ENCODE data around the gene USP25.

The USP25 gene

DNA sequence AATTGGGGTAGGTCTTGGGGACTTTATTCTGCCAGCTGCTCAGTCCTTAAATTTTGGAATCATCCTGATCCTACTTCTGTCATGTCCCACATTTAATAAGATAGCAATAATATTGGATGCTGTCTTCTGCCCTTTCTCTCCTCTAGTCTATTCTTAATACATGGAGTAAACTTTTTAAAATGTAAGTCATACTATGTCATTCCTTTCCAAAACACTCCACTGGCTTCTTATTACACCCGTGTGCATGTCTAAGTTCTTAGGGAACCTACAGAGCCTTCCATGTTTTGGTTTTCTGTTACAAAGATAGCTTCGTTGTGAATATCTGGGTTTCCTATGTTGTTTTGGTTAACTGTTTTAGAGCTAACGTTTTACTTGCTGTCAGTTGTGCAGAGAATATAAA lies 35.1 kb downstream of the USP25 start:
- no peaks in the 10 kb centered on the region for H3K27me3 ChIP-seq (ENCODE audit: control insufficient read depth in 3 of 3, insufficient read depth in 3 of 3, low read depth in 1 of 3, low read length in 3 of 3)
- H3K4me3 ChIP-seq (ENCODE audit: low read length in 2 of 2), result no peak overlapping the region
- no CpG with 5 or more reads among the region's 3 CpGs for WGBS, 2 donors (ENCODE audit: extremely low coverage in 2 of 2, insufficient read length in 2 of 2, insufficient replicate concordance in 1 of 2)

DNA sequence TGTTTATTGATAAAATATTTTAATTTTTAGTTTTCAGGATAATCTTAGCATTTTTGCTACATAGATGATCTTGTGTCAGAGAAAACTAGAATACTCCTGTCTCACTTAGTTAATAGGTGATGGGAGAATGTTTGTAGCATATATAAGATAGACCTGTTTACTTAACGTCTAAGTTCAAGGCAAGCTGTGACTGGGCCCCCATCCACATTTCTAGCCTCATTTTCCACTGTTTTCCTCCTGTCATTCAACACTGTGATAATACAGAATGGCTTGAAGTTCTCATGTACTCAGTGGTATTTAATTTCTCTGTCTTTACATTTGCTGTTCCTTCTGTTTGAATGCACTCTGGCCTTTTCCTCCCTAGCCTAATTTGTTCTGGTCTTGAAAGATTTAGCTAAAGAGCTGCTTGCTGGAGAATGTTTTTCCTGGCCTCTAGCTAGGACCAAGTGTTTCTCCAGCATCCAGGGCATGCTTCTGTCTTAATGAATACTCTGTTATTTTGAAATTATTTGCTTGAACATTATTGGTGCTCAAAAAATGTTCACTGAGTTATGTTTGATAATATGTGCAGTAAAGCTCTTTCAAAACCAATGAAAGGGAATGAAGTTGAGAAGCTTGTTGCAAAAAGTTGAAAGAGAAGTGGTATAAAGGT lies 37.3 kb downstream of the USP25 start:
- no peak overlapping the region for H4K8ac ChIP-seq (ENCODE audit: low read depth, low read length)
- H3K4ac ChIP-seq (ENCODE audit: low read length), result no peak overlapping the region
- H3K4me3 ChIP-seq (ENCODE audit: low read length in 2 of 2), result no peak overlapping the region
- H2BK12ac ChIP-seq (ENCODE audit: low read length), result no peak overlapping the region
- H3K9me3 ChIP-seq (replicated peaks in 1 of 2; ENCODE audit: control insufficient read depth in 2 of 2, insufficient read depth in 1 of 2, low read depth in 1 of 2, low read length in 2 of 2), result peaks cover 0 to 7% of the 10 kb centered on the region in 2 donors
- DNase-seq (ENCODE audit: low spot score), result no peak
- no peak overlapping the region for H2AK5ac ChIP-seq (ENCODE audit: low read depth, low read length)
- H3K23ac ChIP-seq (ENCODE audit: low read depth, low read length, poor library complexity), result no peak overlapping the region
- H3K9ac ChIP-seq (ENCODE audit: low read depth, low read length, poor library complexity), result no peak overlapping the region
- no peak overlapping the region for H4K91ac ChIP-seq (ENCODE audit: low read depth, low read length, poor library complexity)
- H2AFZ ChIP-seq (ENCODE audit: low read length), result no peak overlapping the region
- no peaks in the 10 kb centered on the region for H3K4me1 ChIP-seq (ENCODE audit: control insufficient read depth in 2 of 2, insufficient read depth in 1 of 2, low read depth in 1 of 2, low read length in 2 of 2)
- H3K18ac ChIP-seq (ENCODE audit: low read length), result no peak overlapping the region
- H3K27ac ChIP-seq (replicated peaks; ENCODE audit: low read length), result no peak overlapping the region
- H2BK5ac ChIP-seq (ENCODE audit: low read length), result no peak overlapping the region
- no CpG with 5 or more reads among the region's 1 CpG for WGBS, 2 donors (ENCODE audit: extremely low coverage in 2 of 2, insufficient read length in 2 of 2, insufficient replicate concordance in 1 of 2)
- H3K27me3 ChIP-seq (ENCODE audit: control insufficient read depth in 3 of 3, insufficient read depth in 3 of 3, low read depth in 1 of 3, low read length in 3 of 3), result no peaks in the 10 kb centered on the region
- H3K79me1 ChIP-seq (ENCODE audit: low read depth, low read length), result no peaks in the 10 kb centered on the region
- no peak overlapping the region for H3K4me2 ChIP-seq (ENCODE audit: insufficient read depth, low read length, poor library complexity, severe bottlenecking)
- no peak overlapping the region for H2BK15ac ChIP-seq (ENCODE audit: low read length)
- H2BK120ac ChIP-seq (ENCODE audit: low read depth, low read length), result no peak overlapping the region
- peaks cover 0 to 30% of the 10 kb centered on the region in 2 donors for H3K36me3 ChIP-seq (replicated peaks in 1 of 2; ENCODE audit: control insufficient read depth in 2 of 2, insufficient read depth in 2 of 2, low read length in 2 of 2)
- H3K14ac ChIP-seq (ENCODE audit: low read length), result no peak overlapping the region

More for the DNA sequence above, 35.1 kb downstream of the USP25 start:
- Histone ChIP-seq H3K79me1 (ENCODE audit: low read depth, low read length) (peaks cover 2% of the 10 kb centered on the region), H2BK15ac (ENCODE audit: low read length) (no peak overlapping the region), H2BK5ac (ENCODE audit: low read length) (no peak overlapping the region), H3K36me3 (replicated peaks in 1 of 2; ENCODE audit: control insufficient read depth in 2 of 2, insufficient read depth in 2 of 2, low read length in 2 of 2) (peaks cover 0 to 30% of the 10 kb centered on the region in 2 donors), H3K4me2 (ENCODE audit: insufficient read depth, low read length, poor library complexity, severe bottlenecking) (no peak overlapping the region), H4K8ac (ENCODE audit: low read depth, low read length) (no peak overlapping the region), H2BK120ac (ENCODE audit: low read depth, low read length) (no peak overlapping the region), H3K18ac (ENCODE audit: low read length) (no peak overlapping the region), H3K4ac (ENCODE audit: low read length) (no peak overlapping the region), H2AFZ (ENCODE audit: low read length) (no peak overlapping the region), H2AK5ac (ENCODE audit: low read depth, low read length) (no peak overlapping the region), H4K91ac (ENCODE audit: low read depth, low read length, poor library complexity) (no peak overlapping the region), H3K4me1 (ENCODE audit: control insufficient read depth in 2 of 2, insufficient read depth in 1 of 2, low read depth in 1 of 2, low read length in 2 of 2) (peaks cover 0 to 2% of the 10 kb centered on the region in 2 donors), H3K14ac (ENCODE audit: low read length) (no peak overlapping the region), H3K9ac (ENCODE audit: low read depth, low read length, poor library complexity) (no peak overlapping the region), H3K9me3 (replicated peaks in 1 of 2; ENCODE audit: control insufficient read depth in 2 of 2, insufficient read depth in 1 of 2, low read depth in 1 of 2, low read length in 2 of 2) (peaks cover 0 to 8% of the 10 kb centered on the region in 2 donors), H2BK12ac (ENCODE audit: low read length) (no peak overlapping the region), H3K23ac (ENCODE audit: low read depth, low read length, poor library complexity) (no peak overlapping the region), H3K27ac (replicated peaks; ENCODE audit: low read length) (no peak overlapping the region)
- DNase-seq (ENCODE audit: low spot score), result no peak

DNA sequence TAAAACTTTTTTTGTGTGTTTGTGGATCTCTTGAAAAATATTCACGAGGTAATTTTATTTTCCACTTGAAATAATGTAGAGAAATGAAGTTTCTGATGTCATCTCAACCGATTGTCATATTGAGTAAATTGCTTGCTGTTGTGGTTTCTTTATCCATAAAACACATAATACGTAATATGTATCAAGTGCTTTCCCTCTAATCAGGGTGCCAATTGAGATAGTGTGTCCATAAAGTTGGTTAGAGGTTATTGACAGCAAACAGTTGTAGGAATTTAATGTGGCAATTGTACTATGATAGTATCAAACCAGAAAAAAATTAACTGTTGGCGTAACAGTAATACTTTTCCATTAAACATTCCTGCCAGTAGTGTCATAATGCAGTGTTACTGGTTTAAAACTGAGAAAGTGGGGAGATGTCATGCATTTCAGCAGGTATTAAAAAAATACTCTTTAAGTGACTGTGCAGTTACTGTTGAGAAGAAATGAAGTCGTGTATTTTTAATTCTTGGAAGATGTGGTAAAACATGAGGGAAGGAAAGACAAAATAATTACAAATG lies 38.3 kb downstream of the USP25 start:
- Histone ChIP-seq H2BK15ac (ENCODE audit: low read length) (no peak overlapping the region), H3K23ac (ENCODE audit: low read depth, low read length, poor library complexity) (no peak overlapping the region), H3K14ac (ENCODE audit: low read length) (no peak overlapping the region), H2BK5ac (ENCODE audit: low read length) (no peak overlapping the region), H3K9ac (ENCODE audit: low read depth, low read length, poor library complexity) (no peak overlapping the region), H4K8ac (ENCODE audit: low read depth, low read length) (no peak overlapping the region), H3K36me3 (replicated peaks in 1 of 2; ENCODE audit: control insufficient read depth in 2 of 2, insufficient read depth in 2 of 2, low read length in 2 of 2) (peaks cover 0 to 29% of the 10 kb centered on the region in 2 donors), H3K4me1 (ENCODE audit: control insufficient read depth in 2 of 2, insufficient read depth in 1 of 2, low read depth in 1 of 2, low read length in 2 of 2) (no peaks in the 10 kb centered on the region), H3K27me3 (ENCODE audit: control insufficient read depth in 3 of 3, insufficient read depth in 3 of 3, low read depth in 1 of 3, low read length in 3 of 3) (no peaks in the 10 kb centered on the region), H2BK120ac (ENCODE audit: low read depth, low read length) (no peak overlapping the region), H3K79me1 (ENCODE audit: low read depth, low read length) (no peaks in the 10 kb centered on the region), H2BK12ac (ENCODE audit: low read length) (no peak overlapping the region), H3K9me3 (replicated peaks in 1 of 2; ENCODE audit: control insufficient read depth in 2 of 2, insufficient read depth in 1 of 2, low read depth in 1 of 2, low read length in 2 of 2) (no peaks in the 10 kb centered on the region), H3K4me2 (ENCODE audit: insufficient read depth, low read length, poor library complexity, severe bottlenecking) (no peak overlapping the region), H3K4ac (ENCODE audit: low read length) (no peak overlapping the region), H2AFZ (ENCODE audit: low read length) (no peak overlapping the region), H3K4me3 (ENCODE audit: low read length in 2 of 2) (no peak overlapping the region), H4K91ac (ENCODE audit: low read depth, low read length, poor library complexity) (no peak overlapping the region), H2AK5ac (ENCODE audit: low read depth, low read length) (no peak overlapping the region), H3K18ac (ENCODE audit: low read length) (no peak overlapping the region), H3K27ac (replicated peaks; ENCODE audit: low read length) (no peak overlapping the region)
- no CpG with 5 or more reads among the region's 5 CpGs for WGBS, 2 donors (ENCODE audit: extremely low coverage in 2 of 2, insufficient read length in 2 of 2, insufficient replicate concordance in 1 of 2)
- DNase-seq (ENCODE audit: low spot score), result no peak

DNA sequence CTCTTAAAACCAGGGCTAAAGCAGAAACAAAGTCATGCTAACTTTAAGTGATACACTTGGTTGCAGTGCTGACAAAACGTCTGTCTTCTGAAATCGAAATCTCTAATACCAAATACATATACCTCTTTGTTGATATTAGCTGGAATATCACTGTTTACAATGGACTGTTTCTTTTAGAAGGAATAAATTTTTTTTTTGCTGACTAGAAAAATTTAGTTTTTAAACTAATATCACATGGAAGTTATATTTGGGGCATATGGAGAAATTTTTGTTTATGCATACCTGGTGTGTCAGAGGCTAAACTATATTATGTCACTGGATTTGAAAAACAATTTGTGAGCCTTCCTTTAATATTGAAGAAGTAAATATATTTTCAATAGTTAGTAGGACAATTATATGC lies 39.1 kb downstream of the USP25 start:
- H3K27me3 ChIP-seq (ENCODE audit: control insufficient read depth in 3 of 3, insufficient read depth in 3 of 3, low read depth in 1 of 3, low read length in 3 of 3), result no peaks in the 10 kb centered on the region
- H3K4me2 ChIP-seq (ENCODE audit: insufficient read depth, low read length, poor library complexity, severe bottlenecking), result no peak overlapping the region
- H3K4ac ChIP-seq (ENCODE audit: low read length), result no peak overlapping the region
- H2BK5ac ChIP-seq (ENCODE audit: low read length), result no peak overlapping the region
- no peak overlapping the region for H3K4me3 ChIP-seq (ENCODE audit: low read length in 2 of 2)
- DNase-seq (ENCODE audit: low spot score), result no peak
- H3K4me1 ChIP-seq (ENCODE audit: control insufficient read depth in 2 of 2, insufficient read depth in 1 of 2, low read depth in 1 of 2, low read length in 2 of 2), result no peaks in the 10 kb centered on the region
- peaks cover 0 to 29% of the 10 kb centered on the region in 2 donors for H3K36me3 ChIP-seq (replicated peaks in 1 of 2; ENCODE audit: control insufficient read depth in 2 of 2, insufficient read depth in 2 of 2, low read length in 2 of 2)
- H3K14ac ChIP-seq (ENCODE audit: low read length), result no peak overlapping the region
- no peak overlapping the region for H2AFZ ChIP-seq (ENCODE audit: low read length)
- no peaks in the 10 kb centered on the region for H3K9me3 ChIP-seq (replicated peaks in 1 of 2; ENCODE audit: control insufficient read depth in 2 of 2, insufficient read depth in 1 of 2, low read depth in 1 of 2, low read length in 2 of 2)
- H2AK5ac ChIP-seq (ENCODE audit: low read depth, low read length), result no peak overlapping the region
- H4K91ac ChIP-seq (ENCODE audit: low read depth, low read length, poor library complexity), result no peak overlapping the region
- no peak overlapping the region for H3K18ac ChIP-seq (ENCODE audit: low read length)
- H2BK120ac ChIP-seq (ENCODE audit: low read depth, low read length), result no peak overlapping the region
- no peak overlapping the region for H2BK15ac ChIP-seq (ENCODE audit: low read length)
- no peak overlapping the region for H3K27ac ChIP-seq (replicated peaks; ENCODE audit: low read length)
- no peak overlapping the region for H3K9ac ChIP-seq (ENCODE audit: low read depth, low read length, poor library complexity)
- no peak overlapping the region for H2BK12ac ChIP-seq (ENCODE audit: low read length)
- H3K23ac ChIP-seq (ENCODE audit: low read depth, low read length, poor library complexity), result no peak overlapping the region
- no CpG with 5 or more reads among the region's 2 CpGs for WGBS, 2 donors (ENCODE audit: extremely low coverage in 2 of 2, insufficient read length in 2 of 2, insufficient replicate concordance in 1 of 2)
- H3K79me1 ChIP-seq (ENCODE audit: low read depth, low read length), result no peaks in the 10 kb centered on the region
- no peak overlapping the region for H4K8ac ChIP-seq (ENCODE audit: low read depth, low read length)
